Right hindlimb (tissue), 1 donor: ENCODE data around the gene CPNE2.

ENCODE experiments used
- DNase-seq: peaks from one replicate; pipeline ENCODE4 v3.0.0-alpha.2; 2018

CPNE2 gene

DNA sequence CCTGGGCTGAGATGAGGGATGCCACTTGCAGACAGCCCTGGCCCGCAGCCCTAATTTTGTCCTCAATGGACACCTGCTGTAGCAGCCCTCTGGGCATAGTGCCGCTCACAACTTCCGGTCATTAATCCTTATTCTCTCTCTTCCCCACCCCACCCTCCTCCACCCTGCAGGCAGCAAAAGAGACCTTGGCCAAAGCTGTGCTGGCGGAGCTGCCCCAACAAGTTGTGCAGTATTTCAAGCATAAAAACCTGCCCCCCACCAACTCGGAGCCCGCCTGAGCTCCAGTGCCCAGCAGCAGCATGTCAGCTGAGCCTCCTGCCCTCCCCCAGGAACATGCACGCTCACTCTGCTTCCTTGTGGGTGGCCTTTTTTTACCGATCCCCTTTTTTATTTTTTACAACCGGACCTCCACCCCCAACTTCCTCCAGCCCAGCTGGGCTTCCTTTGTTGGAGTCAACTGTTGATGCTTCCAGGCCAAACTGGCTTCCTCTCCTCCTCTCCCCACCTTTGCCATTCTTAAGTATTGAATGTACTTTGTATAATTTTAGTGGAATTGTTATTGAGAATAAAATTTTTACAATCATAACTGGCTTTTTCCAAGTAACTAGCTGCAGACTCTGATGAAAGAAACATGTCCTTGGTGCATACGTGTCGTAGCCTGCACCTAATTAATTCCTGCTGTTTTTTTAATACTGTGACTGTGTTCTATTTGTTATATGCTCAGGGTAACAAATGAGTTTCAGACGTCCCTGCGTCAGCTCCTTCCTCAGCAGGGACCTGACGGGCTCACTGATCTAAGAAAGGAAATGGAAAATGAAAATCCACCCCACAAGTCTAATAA is 55.2 kb downstream of the CPNE2 start:
- DNase-seq = peak; percentile 70

DNA sequence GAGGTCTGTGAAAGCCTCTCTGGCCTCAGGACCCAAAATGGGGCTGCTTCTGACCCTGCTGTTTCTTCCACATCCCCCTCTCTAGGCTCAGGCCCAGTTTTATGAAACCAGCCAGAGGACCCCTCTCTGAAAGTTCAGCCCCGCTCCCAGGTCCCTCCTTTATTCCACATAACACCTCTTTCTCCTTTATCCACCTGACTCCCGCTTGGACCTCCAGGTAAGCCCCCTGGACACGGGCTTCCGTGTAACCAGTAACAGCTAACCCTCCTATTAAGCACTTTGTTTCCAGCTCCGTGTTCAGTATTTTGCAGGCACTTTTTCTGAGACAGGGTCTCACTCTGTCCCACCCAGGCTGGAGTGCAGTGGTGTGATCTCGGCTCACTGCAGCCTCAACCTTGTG is 56.1 kb downstream of the CPNE2 start:
- DNase-seq = no peak

DNA sequence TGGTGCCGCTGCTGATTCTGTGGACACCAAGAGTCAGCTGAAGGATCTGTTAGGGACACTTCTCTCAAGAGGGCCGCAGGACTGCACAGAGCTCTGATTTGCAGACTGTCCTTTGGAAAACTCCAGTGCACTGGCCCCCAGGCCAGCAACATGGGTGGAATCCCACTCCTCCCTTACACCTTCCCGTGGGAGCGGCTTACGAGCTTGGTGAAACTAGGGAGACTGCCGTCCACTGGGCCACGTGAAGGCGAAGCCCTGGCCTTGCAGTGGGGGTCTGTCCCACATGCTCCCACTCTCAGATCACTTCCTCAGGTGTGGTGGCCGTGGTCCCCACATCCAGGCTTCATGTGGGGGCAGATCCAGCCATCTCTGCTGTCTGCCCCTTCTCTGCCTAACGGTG is 57.0 kb downstream of the CPNE2 start:
- no peak for DNase-seq

DNA sequence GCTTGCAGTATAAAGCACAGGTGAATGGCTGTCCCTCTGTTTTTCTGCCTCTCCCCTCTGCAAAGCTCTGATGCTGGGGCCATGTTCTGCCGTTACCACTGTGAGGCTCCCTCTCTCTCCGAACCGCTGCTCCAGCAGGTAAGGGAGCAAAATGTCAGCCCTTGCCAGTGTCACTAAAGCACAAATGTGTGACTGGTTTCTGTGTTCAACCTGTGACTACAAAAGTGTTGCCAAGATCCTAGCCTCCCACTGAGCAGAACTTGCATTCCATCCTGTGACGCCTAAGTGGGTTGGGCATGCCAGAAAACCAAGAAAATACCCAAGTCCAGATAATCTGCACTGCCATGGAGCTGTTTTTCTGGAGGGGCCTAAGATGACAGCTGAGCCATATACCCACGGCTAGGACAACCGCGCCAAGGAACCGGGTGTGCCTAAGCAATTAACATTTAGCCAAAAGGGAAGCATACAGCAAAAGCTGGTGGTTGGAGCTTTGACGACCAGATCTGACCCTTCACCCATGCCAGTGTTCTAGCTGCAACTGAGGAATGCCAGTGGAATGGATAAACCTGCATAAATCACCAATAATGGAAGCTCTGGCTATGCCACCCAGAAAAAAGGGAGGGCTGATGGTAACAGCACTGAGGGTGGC is 58.4 kb downstream of the CPNE2 start:
- no peak for DNase-seq

DNA sequence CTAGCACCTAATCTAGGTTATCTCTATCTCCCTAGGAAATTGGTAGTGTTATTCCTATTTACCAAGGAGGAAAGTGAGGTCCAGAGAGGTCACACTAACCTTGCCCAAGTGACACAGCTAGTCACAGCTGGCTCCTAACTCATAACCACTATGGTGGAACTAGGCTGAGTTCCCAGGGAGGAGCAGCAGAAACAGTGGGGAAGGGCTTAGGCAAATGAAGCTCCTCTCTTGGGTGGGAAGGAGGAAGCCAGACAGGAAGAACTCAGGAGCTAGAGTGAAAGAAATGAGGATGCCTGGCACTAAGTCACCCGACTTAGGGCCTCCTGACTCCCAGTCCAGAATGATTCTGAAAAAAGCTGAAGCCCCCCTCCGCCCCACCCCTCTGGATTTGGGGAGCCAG is 59.0 kb downstream of the CPNE2 start:
- DNase-seq = no peak

DNA sequence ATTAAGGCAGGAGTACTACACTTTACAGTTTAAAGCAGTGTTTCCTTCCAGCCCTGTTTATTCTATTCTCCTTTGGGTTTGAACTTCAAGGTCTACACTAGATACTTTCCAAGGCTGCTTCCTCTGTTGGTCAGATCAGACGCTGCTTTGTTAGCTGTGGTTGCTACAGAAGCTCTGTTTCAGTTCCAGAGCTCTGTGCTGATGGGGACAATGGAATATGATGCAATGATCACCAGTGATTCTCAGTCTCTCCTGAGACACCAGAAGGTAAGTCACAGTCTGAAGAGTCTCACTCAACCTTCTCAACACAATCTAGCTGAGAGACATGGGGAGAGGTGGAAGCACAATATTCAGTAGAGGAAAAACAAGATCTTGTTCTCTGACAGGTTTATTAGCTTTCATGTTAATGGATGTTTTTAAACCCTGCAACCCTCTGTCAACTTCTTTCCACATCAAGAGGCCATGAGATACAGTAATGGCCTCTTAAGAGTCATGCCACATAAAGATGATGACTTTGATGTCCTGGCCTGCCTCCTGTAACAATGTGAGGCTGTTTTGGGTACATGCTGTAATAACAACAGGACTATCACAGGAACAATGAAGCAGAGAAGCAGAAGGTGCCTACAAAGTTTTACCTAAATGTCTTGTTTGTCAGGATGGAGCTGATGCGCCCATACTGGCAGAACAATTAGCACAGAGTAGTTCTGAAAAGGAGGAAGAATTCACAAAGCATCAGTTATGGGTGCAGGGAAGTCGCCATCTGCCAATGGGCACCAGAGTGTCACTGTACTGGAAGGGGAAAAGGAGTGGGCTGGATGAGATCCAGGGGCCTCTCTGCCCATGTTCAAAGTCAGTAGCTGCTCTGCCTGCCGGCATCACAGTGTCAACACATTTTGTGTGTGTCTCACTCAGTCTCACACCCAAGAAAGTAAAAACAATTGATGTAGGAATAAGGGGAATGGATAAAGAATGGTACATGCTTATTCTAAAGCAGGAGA is 60.0 kb downstream of the CPNE2 start:
- no peak for DNase-seq

DNA sequence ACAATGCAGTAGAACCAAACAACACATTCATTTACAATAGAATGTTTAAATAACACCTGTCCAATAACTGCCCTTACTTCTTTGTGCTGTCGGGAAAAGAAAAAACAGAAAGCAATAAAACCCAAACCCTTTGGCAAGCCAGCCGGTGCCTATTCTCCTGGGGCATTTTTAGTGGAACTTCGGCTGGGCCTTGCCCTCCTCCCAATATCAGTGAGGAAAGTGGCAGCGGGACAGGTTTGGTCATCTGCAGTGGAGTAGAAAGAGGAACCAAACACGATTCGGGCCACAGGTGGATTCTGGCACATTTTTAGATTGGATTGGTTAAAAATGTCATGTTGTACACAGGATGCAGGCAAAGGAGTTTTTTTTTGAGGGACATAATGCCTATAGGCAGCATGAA is 61.5 kb downstream of the CPNE2 start:
- DNase-seq = no peak

DNA sequence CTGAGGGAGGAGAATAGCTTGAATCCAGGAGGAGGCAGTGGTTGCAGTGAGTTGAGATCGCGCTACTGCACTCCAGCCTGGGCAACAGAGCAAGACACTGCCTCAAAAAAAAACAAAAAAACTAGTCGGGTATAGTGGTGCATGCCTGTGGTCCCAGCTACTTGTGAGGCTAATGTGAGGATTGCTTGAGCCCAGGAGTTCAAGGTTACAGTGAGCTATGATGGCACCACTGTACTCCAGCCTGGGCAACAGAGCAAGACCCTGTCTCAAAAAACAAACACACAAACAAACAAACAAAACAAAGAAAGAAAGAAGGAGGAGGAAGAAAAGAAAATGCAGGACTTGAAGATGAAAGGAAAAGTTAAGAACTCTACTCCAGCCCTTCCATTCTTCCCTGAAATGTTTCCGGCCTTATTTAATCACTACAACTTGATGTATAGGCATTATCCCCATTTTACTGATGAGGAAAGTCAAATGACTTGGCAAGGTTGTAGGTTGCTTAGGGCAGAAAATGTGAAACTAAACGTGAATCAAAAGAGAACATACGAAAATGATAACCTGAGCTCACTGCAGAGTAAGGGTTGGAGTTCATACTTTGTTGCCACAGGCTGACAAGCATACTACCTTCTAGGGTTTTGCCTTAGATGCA is 63.4 kb downstream of the CPNE2 start:
- DNase-seq = no peak

DNA sequence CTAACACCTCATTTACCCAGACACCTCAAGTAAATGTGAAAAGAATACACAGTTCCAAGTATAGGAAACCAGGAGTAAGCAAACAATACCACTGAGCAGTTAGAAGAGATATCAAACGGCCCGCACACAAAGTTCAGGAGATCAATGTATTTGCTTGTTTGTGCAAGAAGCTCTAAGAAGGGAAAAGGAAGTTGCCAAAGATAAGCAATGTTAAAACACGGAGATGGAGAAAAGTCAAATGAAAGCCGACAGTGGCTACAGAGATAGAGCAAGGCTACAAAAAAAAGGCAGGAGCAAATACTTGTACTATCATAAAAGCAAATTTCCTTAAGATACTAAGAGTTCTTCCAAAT is 63.9 kb downstream of the CPNE2 start:
- DNase-seq = no peak

DNA sequence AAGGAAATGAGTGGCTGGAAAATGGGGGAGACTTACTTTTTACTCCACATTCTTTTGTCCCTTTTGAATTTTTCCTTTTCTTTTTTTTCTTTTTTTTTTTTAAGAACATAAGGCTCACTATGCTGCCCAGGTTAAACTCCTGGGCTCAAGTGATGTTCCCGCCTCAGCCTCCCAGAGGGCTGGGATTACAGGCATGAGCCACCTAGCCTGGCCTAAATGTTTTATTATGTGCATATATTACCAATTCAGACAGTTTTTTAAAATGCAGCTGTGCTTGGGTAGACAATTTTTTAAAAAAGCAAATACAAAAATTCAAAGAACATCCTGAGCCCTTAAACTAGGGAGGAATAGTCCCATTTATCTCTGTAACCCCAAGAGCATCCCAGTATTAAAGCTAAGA is 65.2 kb downstream of the CPNE2 start:
- no peak for DNase-seq

DNA sequence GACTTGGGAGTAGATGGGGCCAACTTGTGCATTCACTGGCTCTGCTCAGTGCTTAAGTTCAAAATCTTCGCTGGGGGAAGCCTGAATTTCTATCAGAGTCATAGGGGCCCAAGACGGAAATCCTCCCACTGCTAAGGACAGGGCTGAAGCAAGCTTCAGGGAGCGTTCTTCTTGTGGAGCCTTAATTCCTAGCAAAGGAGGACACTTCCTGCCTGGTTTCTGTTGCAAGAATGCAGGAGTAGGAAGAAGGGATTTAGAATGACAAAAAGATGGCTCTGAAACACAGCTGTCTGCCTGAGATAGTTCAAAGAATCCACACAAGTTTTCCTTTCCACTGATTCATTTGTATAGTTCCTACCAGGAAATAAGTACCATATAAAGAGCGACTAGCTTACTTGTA is 67.1 kb downstream of the CPNE2 start:
- DNase-seq = no peak

DNA sequence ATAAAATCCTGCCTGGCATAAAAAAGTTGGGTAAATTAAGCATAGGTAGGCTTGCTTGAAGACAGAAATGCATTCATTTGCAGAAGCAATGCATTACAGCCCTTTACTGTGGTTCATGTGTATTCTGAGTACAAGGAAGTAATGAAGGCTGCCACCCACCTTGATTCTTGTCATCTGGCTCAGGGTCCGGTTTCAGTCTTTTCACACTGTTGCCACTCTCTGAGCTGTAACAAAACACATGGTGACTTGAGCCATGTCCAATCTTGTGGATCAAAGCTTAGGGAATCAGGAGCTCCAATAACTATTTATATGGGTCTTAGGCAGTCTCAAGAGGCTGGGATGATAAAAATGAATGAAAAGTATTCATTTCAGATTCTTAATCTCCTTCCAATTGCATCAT is 71.5 kb downstream of the CPNE2 start:
- DNase-seq = no peak

DNA sequence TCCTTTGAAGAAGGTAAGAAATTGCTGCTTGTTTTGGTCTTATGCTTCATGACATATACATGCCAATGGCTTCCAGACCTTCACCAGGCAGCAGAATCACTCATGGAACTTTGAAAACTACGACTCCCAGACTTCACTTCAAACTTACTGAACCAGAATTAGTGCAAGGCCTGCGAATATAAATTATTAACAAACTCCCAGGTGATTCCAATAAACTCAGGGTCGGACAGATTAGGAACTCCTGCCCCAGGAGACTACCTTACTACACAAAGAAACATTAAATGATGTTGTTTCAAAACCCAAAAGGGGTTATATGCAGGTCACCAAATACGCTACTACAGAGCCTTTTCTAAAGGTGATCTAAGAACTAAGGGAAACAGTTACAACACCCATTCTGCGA is 73.1 kb downstream of the CPNE2 start:
- DNase-seq = no peak

DNA sequence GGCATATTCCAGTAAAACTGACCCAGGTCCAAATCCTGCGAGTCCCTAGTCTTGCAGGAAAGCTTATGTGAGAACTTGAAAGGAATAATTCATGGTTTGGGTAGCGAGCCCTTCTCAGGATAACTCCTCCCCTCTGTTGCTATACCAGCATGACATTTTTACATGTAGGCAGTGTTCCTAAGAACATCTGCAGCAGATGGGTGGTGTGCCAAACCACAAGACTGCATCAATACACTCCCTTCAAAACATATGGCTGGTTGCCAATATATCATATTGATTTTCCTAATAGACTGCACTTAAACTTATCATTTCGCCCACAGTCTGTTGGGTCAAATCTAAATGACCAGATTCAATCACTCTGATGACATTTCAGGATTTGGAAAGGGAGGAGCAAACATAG is 73.6 kb downstream of the CPNE2 start:
- no peak for DNase-seq

DNA sequence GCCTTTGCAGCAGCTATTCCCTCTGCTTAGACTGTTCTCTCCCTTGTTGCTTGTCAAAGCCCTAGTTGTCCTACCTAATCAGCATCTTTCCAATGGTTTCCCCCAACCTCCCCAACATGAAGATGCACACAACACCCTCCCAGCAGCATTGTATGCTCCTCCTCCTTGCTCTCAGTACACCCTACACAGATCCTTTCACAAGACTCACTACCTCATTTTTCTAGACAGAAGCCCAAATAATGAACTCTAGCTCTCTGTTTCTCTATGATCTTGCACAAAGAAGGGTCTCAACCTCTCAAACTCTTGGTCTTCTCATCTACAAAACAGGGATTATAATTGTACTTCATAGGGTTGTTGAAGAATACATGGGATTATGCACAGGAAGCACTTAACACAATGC is 74.1 kb downstream of the CPNE2 start:
- no peak for DNase-seq

DNA sequence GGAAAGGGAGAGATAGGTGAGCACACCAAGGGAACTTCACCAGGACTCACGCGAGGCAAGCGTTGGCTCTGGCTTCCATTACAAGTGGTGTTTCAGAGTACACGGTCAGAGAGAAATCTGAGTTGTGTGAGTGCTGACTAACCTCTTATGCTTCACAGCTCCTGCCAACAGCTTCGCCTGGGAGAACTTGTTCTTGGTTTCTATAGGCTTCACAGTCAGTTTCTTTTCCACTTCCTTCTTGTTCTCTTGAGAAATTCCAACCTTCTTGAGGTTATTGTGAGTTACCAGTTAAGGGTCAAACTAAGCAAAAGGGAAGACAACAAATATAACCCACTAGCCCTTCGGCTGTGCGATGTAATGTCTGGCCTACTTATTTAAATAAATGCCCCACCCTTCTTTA is 74.6 kb downstream of the CPNE2 start:
- DNase-seq = no peak

DNA sequence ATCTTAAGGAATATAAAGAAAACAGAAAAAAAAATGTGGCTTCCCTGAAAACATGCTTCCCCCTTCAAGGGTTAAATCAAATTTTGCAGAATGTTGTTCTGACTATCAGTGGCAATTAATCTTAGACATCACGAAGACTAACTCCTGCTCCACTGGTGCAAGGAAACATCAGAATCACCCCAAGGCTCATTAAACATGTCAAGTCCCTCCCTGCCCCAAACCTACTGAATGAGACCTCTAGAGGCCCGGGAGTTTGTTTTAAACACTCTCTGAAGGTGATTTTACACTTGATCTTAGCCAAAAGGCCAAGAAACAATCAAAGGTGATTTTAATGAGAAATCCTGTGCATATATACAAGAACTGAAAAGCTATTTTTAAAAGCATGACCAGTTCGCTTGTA is 75.2 kb downstream of the CPNE2 start:
- no peak for DNase-seq

DNA sequence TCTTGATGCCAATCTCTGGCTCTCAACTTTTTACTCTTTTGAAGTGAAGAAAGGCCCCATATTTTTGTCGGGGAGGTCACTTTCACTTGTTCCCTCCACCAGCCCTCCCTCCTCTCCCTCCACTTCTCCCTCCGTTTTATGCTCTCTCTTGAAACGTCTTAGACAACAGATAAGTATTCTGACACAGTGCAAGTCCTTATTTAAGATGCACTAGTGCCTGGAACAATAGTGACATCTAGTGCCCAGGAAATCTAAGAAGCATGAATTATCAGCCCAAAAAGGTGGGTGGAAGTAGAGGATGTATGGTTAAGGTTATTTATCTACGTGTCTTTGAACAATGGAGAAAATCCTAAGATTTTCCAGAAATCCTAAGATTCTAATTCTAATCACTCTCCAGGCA is 75.6 kb downstream of the CPNE2 start:
- no peak for DNase-seq

DNA sequence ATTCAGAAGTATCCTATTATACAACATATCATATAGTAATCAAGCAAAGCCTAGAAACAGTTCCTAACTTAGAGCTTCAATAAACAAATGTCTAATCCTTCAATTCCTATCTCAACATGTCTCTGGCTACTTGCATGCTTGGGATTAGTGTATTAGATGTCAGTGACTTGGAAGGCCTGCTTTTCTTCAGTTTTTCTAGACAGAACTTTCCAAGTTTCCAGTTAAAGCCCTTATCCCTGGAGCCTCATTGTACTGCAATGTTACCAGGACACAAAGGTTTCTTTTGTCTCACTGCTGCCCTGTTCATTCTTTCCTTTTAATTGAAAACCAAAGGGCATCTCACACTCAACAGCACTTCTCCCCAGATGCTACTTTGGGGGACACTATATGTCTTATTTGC is 76.9 kb downstream of the CPNE2 start:
- no peak for DNase-seq

DNA sequence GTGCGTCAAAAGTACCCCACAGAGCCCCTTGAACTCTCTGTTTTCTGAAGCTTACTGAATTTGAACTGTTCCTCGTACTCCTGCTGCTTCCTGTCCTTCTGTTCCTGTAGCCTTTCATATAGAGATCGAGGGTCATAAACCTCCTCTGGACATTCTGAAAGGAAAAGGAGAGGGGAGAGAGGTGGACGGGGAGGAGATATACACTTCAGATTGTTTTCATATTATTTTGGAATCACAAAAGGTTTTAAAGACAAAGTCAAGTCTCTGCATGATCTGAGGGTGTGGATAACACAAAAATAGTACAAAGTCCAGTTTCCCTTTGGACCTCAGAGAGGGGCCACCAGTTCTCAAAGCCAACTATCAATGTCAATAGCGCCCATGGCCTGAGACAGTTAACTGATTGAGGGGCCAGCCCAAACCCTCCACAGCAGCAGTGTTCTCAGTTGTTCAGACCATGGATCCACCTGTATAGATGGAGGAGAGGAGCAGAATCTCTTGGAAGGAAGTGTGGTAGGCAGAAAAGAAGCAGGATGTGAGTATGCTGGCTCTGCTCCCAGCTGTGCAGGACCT is 80.4 kb downstream of the CPNE2 start:
- no peak for DNase-seq

DNA sequence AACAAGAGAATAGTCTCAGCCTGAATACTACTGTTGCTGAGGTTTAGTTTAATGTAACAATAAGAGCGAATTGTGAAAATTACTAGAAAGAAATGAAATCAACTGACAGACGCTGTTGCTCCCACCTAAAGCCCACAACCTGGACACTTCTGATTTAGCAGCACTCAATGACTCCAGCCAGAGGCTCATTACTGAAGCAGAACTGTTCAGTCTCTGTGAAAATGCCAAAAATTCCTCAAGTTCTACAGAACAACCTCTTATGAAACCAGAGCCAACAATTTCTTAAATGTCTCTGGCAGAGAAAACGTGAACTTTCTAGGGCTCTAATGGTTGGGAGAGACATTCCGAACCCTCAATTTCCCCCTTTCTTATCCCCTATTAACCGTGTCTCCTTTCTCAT is 83.5 kb downstream of the CPNE2 start:
- DNase-seq = no peak

DNA sequence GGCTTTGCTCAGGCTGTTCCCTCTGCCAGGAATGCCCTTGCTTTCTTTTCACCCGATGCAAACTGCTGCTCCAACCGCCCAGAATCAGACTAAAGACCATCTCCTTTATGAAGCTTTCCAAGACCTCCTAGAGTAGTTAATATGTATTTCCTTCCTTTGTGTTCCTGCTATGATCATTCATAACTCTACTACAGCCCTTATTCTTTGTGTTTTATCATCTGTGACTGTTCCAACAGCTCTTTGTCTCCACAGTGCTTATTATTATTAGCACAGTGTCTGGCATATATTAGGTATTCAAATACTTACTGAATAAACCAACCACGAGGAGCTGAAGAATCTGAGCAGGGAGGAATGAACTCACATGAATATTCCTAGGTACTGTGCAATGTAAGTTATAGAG is 85.8 kb downstream of the CPNE2 start:
- DNase-seq = no peak

DNA sequence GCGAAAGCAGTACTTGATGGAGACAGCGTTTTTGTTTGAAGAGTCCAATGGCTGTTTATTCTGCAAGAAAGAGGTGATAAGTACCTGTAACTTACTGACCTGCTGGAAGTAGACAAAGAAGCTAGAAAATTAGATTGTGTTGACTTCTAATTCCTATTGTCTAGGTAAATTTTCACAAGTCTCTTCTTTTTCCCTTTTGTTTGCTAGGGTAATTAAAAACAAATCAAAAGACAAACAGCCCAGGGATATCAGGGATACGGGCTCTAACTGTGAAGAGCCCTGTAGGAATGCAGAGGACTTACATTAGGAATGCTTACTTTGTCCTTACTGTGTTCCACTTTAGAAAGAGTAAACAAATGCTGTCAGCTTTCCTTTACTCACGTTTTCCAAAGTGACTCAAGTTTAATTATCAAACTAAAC is 86.4 kb downstream of the CPNE2 start:
- DNase-seq = no peak
